HG02798 (cell line): ENCODE measurements around the gene WDR45B.

Source experiments
- ATAC-seq: cut with Tn5 transposase; IDR thresholded peaks from one replicate; pipeline ENCODE4 v1.9.1; 2021; ENCODE audit warnings: mild to moderate bottlenecking; ENCODE audit not compliant: unreplicated experiment, poor library complexity

WDR45B gene

GRCh38 chr17:82602986-82603710 is 45.1 kb downstream of the WDR45B start:
- no peak for ATAC-seq

GRCh38 chr17:82602487-82602886 is 45.8 kb downstream of the WDR45B start:
- ATAC-seq, result no peak

GRCh38 chr17:82601447-82602000 is 46.7 kb downstream of the WDR45B start:
- ATAC-seq, result no peak

GRCh38 chr17:82600731-82601446 is 47.4 kb downstream of the WDR45B start:
- ATAC-seq, result no peak

GRCh38 chr17:82599674-82600661 is 48.3 kb downstream of the WDR45B start:
- no peak for ATAC-seq

GRCh38 chr17:82598256-82599119 is 49.8 kb downstream of the WDR45B start:
- no peak for ATAC-seq

- ATAC-seq, result no peak
Observed at GRCh38 chr17:82596837-82597672, 51.2 kb downstream of the WDR45B start.

- no peak for ATAC-seq
Observed at GRCh38 chr17:82596296-82596695, 51.9 kb downstream of the WDR45B start.

- ATAC-seq, result no peak
Observed at GRCh38 chr17:82595893-82596292, 52.4 kb downstream of the WDR45B start.

GRCh38 chr17:82594571-82594970 is 53.7 kb downstream of the WDR45B start:
- ATAC-seq, result no peak

- ATAC-seq, result no peak
Observed at GRCh38 chr17:82593590-82594087, 54.6 kb downstream of the WDR45B start.

GRCh38 chr17:82592767-82593589 is 55.3 kb downstream of the WDR45B start:
- ATAC-seq, result no peak

GRCh38 chr17:82592289-82592766 is 55.9 kb downstream of the WDR45B start:
- ATAC-seq, result no peak

- no peak for ATAC-seq
Observed at GRCh38 chr17:82590881-82591539, 57.2 kb downstream of the WDR45B start.

GRCh38 chr17:82590216-82590615 is 58.0 kb downstream of the WDR45B start:
- no peak for ATAC-seq

- ATAC-seq, result no peak
Observed at GRCh38 chr17:82589851-82590180, 58.4 kb downstream of the WDR45B start.
